ENCODE results near the gene CCDC90B. TPM values are rescaled to one million over a fixed set of nuclear protein-coding genes. Genes with fewer than 3 reads are reported as not detected.

Gene CCDC90B
- total and polyA plus RNA-seq, 2 of the 8 experiments (the other 6 are each of a cell fraction or from before 2014, with no cell fraction given), result 21.8 to 54.5 TPM

DNA sequence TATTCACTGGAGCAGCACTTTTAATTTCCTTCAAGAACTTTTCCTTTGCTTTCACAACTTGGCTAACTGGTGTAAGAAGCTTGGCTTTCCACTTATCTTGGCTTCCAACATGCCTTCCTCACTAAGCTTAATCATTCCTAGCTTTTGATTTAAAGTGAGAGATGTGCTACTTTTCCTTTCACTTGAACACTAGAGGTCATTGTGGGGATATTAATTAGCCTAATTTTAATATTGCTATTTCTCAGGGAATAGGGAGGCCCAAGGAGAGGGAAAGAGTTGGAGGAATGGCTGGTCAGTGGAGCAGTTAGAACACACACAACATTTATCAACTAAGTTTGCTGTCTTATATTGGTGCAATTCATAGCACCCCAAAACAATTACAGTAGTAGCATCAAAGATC lies 24.6 kb upstream of the CCDC90B start:
- no peaks in the 10 kb centered on the region for H3K79me1 ChIP-seq (ENCODE audit: low read depth, low read length)
- no peak overlapping the region for H3K18ac ChIP-seq (ENCODE audit: extremely low read depth, low read length)
- no peaks in the 10 kb centered on the region for H3K23me2 ChIP-seq (ENCODE audit: low read depth, low read length)
- CTCF ChIA-PET (ENCODE audit: partially characterized antibody), result interaction anchor here (0.7 to 5.6 kb wide), 5 partner anchors 17 to 580 kb away, joined by 3 to 45 read pairs (median 3); no protein-coding TSS in a partner anchor
- H2BK20ac ChIP-seq (ENCODE audit: low read length), result no peak overlapping the region
- DNase-seq (ENCODE audit: low read depth in 1 of 2, low spot score in 2 of 2) (no peak), FAIRE-seq (peak; percentile 39)
- H2BK12ac ChIP-seq (ENCODE audit: low read depth, low read length), result no peak overlapping the region
- no peak overlapping the region for H3K56ac ChIP-seq (replicated peaks; ENCODE audit: insufficient read length, low read depth, low read length)
- H2AFZ ChIP-seq (ENCODE audit: low read length), result no peak overlapping the region
- H3K9me3 ChIP-seq (ENCODE audit: insufficient read depth in 2 of 2, low read depth in 1 of 2, low read length in 1 of 2), result no peaks in the 10 kb centered on the region
- H3K4me2 ChIP-seq (ENCODE audit: insufficient read depth in 1 of 2, low read depth in 2 of 2, low read length in 2 of 2), result no peak overlapping the region
- H3K4me1 ChIP-seq (replicated peaks in 1 of 4; ENCODE audit: control insufficient read depth in 3 of 4, insufficient read depth in 4 of 4, low read length in 3 of 4), result no peaks in the 10 kb centered on the region; a peak in 1 of 7 replicates
- H3K14ac ChIP-seq (ENCODE audit: insufficient read length), result no peak overlapping the region
- H2BK5ac ChIP-seq (ENCODE audit: low read depth, low read length), result no peak overlapping the region
- H4K8ac ChIP-seq (ENCODE audit: extremely low read depth, insufficient read depth, low read length), result no peak overlapping the region
- no peak overlapping the region for H3K9ac ChIP-seq (replicated peaks in 1 of 4; ENCODE audit: extremely low read depth in 1 of 4, low read depth in 3 of 4, low read length in 3 of 4)
- POLR2A ChIA-PET (ENCODE audit: partially characterized antibody), result no interaction called here
- no peak overlapping the region for H4K5ac ChIP-seq (ENCODE audit: insufficient read length, low read depth, low read length)
- no peak overlapping the region for H3K4ac ChIP-seq (replicated peaks; ENCODE audit: insufficient read length, low read depth, low read length)
- no peak overlapping the region for H3K23ac ChIP-seq (ENCODE audit: insufficient read length)
- no peaks in the 10 kb centered on the region for H3K79me2 ChIP-seq (ENCODE audit: control insufficient read depth in 1 of 2, insufficient read depth in 2 of 2, low read length in 2 of 2)
- H4K91ac ChIP-seq (replicated peaks; ENCODE audit: insufficient read length, low read length), result no peak overlapping the region
- no peak overlapping the region for H3K27ac ChIP-seq (ENCODE audit: low read depth, low read length)
- H4K20me1 ChIP-seq (replicated peaks in 1 of 2; ENCODE audit: control insufficient read depth in 1 of 2, insufficient read depth in 2 of 2, low read length in 2 of 2), result no peaks in the 10 kb centered on the region
- H2BK120ac ChIP-seq (replicated peaks; ENCODE audit: low read depth, low read length), result no peak overlapping the region
- no peak overlapping the region for H2AK5ac ChIP-seq (ENCODE audit: low read depth, low read length)
- H2BK15ac ChIP-seq (ENCODE audit: low read length), result no peak overlapping the region
- H3K4me3 ChIP-seq (ENCODE audit: extremely low read depth in 1 of 4, insufficient read depth in 2 of 4, low read depth in 3 of 4, low read length in 4 of 4), result no peak overlapping the region
- H3K27me3 ChIP-seq (replicated peaks in 1 of 4; ENCODE audit: control insufficient read depth in 3 of 4, extremely low read depth in 1 of 4, insufficient read depth in 3 of 4, low read length in 3 of 4), result no peaks in the 10 kb centered on the region
- H3K36me3 ChIP-seq (ENCODE audit: control insufficient read depth in 2 of 4, insufficient read depth in 4 of 4, low read length in 3 of 4), result no peaks in the 10 kb centered on the region
- TF ChIP-seq POLR2A (IDR thresholded peaks at IDR 0.05; ENCODE audit: control extremely low read depth in 1 of 2, low read depth in 2 of 2, low read length in 2 of 2) (no peak), JUND (IDR thresholded peaks at IDR 0.05; ENCODE audit: low read length) (no peak), CEBPB (IDR thresholded peaks at IDR 0.05; ENCODE audit: low read depth, low read length) (no peak)

Measured in H1 (cell line).